Right lobe of liver (tissue), 6 donors: Measurements from ENCODE around the gene GGCT. TPM values are rescaled to one million over a fixed set of nuclear protein-coding genes. Genes with fewer than 3 reads are reported as not detected.

ENCODE experiments used
- ATAC-seq, 4 donors: fragments of 200-7000 bp; cut with Tn5 transposase; one replicate each; pipeline ENCODE4 v1.9.1; 2020; ENCODE audit warnings: mild to moderate bottlenecking in 4 of 4, moderate library complexity in 4 of 4
- DNase-seq, 3 donors: peaks; one replicate each; pipeline ENCODE4 v3.0.0-alpha.2; 2020
- H3K27ac ChIP-seq, 3 donors: fragments of 200-600 bp; one replicate each; pipeline ENCODE4 v1.8.0; 2022
- H3K27me3 ChIP-seq, 2 donors: fragments of 200-600 bp; one replicate each; pipeline ENCODE4 v1.8.0; 2022
- H3K36me3 ChIP-seq, 4 donors: fragments of 200-600 bp; sonication (generic) in 1 of 4; one replicate each; pipeline versions ENCODE4 v1.5.1 to v1.8.0; 2017 to 2022; ENCODE audit warnings: control low read depth in 1 of 4
- H3K4me1 ChIP-seq, 4 donors: fragments of 200-600 bp; sonication (generic) in 1 of 4; one replicate each; pipeline versions ENCODE4 v1.5.1 to v1.8.0; 2017 to 2022; ENCODE audit warnings: control low read depth in 1 of 4
- H3K4me3 ChIP-seq, 3 donors: fragments of 200-600 bp; one replicate each; pipeline ENCODE4 v1.8.0; 2022
- H3K9me3 ChIP-seq, 4 donors: fragments of 200-600 bp; sonication (generic) in 1 of 4; one replicate each; pipeline versions ENCODE4 v1.5.1 to v1.8.0; 2017 to 2022; ENCODE audit warnings: control low read depth in 1 of 4
- POLR2A ChIP-seq: fragments of 450-650 bp; IDR thresholded peaks from one replicate; pipeline ENCODE4 v1.6.1; 2017; ENCODE audit warnings: antibody characterized with exemption, mild to moderate bottlenecking
- WGBS: methylation state at CpG from one replicate; pipeline ENCODE4 v1.1.6; 2018; ENCODE audit warnings: low coverage, low lambda C conversion rate; ENCODE audit not compliant: insufficient coverage; ENCODE audit errors: missing lambda C conversion rate; 5-methylcytosine and 5-hydroxymethylcytosine counted together
- intact Hi-C, 2 donors: fragments of 100-400 bp; cut with DNase I; formaldehyde crosslinking; loops; one replicate each; pipeline versions ENCODE4 v1.11.2 to v1.14.1; 2022
- total RNA-seq, 6 experiments: library from RNA; depleted of rRNA in 2 of 6; stranded (reverse); fragments of >200 nt in 2 of 6; fragmentation: NEBNext Ultra II Directional in 3 of 6; extraction: Animal tissue kit (Norgen Biotek cat#: 25700) in 3 of 6; gene quantifications; one replicate each; pipeline versions ENCODE4 v1.1.0 to v1.2.4, GENCODE V29; 2016 to 2023
- TF ChIP-seq, protein P1 (sequence below), 4 donors: fragments of 200-600 bp in 3 of 4; fragments of 450-650 bp in 1 of 4; IDR thresholded peaks; one replicate each; pipeline versions ENCODE4 v1.5.1 to v1.8.0; 2016 to 2022; ENCODE audit warnings: antibody characterized with exemption in 4 of 4, mild to moderate bottlenecking in 2 of 4
- donor health status: DM: no; HTN: yes; CAD: no.
- donor health status: DM: no; HTN: no; CAD: no.
- donor health status: DM: no; HTN: no; CAD: no.
- donor health status: DM: no; HTN: yes; CAD: no.
- donor health status: DM: no; HTN: yes; CAD: no.

The GGCT gene
- total RNA-seq, 6 experiments from 2014 or later, result 13.2 to 23.8 (median 16.8) TPM

DNA sequence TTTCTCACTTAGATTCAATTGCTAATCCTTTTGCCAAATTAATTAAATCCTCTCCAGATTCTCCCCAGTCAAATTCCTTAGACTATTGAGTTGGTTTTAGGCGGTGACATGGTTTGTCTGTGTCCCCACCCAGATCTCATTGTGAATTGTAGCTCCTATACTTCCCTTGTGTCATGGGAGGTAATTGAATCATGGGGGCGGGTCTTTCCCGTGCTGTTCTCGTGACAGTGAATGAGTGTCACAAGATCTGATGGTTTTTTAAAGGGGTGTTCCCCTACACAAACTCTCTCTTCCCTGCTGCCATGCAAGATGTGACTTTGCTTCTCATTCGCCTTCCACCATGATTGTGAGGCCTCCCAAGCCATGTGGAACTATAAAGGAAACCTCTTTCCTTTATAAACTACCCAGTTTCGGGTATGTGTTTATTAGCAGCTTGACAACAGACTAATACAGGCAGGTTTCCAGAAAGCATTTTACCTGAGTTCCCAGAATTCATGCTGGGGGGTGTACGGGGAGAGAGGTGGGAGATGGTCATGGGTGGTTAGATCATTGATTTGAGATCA lies 45.4 kb upstream of the GGCT start:
- WGBS, result 55% methylated on average over 6 of the region's 7 CpGs
- intact Hi-C loops, result no loop called here
- Histone ChIP-seq H3K36me3 (no peaks in the 10 kb centered on the region), H3K4me1 (peaks cover 0 to 17% (median 0%) of the 10 kb centered on the region in 4 donors), H3K27ac (peak overlapping the region in 1 of 3 donors; percentile 30), H3K9me3 (no peaks in the 10 kb centered on the region), H3K4me3 (no peak overlapping the region), H3K27me3 (no peaks in the 10 kb centered on the region)
- DNase-seq, result no peak
- no peak for ATAC-seq
- TF ChIP-seq, protein P1, sequence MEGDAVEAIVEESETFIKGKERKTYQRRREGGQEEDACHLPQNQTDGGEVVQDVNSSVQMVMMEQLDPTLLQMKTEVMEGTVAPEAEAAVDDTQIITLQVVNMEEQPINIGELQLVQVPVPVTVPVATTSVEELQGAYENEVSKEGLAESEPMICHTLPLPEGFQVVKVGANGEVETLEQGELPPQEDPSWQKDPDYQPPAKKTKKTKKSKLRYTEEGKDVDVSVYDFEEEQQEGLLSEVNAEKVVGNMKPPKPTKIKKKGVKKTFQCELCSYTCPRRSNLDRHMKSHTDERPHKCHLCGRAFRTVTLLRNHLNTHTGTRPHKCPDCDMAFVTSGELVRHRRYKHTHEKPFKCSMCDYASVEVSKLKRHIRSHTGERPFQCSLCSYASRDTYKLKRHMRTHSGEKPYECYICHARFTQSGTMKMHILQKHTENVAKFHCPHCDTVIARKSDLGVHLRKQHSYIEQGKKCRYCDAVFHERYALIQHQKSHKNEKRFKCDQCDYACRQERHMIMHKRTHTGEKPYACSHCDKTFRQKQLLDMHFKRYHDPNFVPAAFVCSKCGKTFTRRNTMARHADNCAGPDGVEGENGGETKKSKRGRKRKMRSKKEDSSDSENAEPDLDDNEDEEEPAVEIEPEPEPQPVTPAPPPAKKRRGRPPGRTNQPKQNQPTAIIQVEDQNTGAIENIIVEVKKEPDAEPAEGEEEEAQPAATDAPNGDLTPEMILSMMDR (IDR thresholded peaks at IDR 0.05), result no peak

DNA sequence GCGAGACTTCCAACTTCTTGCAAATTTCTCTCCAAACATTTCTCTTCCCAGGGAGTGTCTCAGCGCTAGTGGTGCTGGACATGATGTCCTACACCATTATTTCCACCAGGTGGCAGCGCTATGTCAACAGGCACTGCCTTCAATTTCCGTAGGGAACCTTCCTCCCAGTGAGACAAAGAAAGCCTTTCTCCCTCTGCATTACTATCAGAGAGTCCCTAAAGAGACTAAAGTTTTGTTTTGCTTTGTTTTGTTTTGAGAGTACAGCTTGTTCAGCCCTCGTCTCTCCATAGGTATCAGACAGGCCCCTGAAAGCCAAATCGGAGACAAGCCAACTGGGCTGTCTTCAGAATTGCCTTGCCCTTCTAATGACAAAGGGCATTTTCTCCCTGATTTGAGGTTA lies 44.2 kb upstream of the GGCT start:
- no peaks in the 10 kb centered on the region for H3K9me3 ChIP-seq
- peak in 2 of 3 donors; percentile 55 to 66 for DNase-seq
- H3K27ac ChIP-seq, result no peak overlapping the region

DNA sequence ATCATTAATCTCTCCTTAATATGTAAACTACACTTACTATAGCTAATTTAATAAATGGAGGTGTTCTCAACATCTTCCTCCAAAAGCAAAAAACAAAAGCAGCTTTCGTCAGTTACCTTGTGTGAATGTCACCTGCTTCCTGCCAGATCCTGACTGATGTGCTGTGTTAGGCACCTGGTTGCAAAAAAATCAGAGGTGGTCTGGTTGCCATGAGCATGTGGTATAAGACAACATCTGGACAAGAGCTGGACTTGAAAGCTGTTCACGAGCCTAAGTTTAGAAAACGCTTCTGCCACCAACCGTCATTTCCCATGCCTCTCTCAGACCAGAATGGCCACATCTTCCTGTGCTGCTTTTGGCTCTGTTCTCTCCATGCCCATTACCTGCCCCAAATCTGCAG lies 42.0 kb upstream of the GGCT start:
- H3K9me3 ChIP-seq, result no peaks in the 10 kb centered on the region
- H3K4me3 ChIP-seq, result no peak overlapping the region
- no peaks in the 10 kb centered on the region for H3K27me3 ChIP-seq
- intact Hi-C loops, result no loop called here
- H3K27ac ChIP-seq, result no peak overlapping the region
- DNase-seq (no peak), ATAC-seq (no peak)
- no peak for TF ChIP-seq POLR2A
- TF ChIP-seq, protein P1 (IDR thresholded peaks at IDR 0.05), result no peak
- no peaks in the 10 kb centered on the region for H3K36me3 ChIP-seq
- 92% methylated on average over 1 of the region's 4 CpGs for WGBS
- peaks cover 0 to 14% (median 0%) of the 10 kb centered on the region in 4 donors for H3K4me1 ChIP-seq

More for the DNA sequence above, 44.2 kb upstream of the GGCT start:
- no peaks in the 10 kb centered on the region for H3K36me3 ChIP-seq
- 20% methylated on average over 6 of the region's 6 CpGs for WGBS
- intact Hi-C loops, result no loop called here
- H3K4me1 ChIP-seq, result peaks cover 0 to 17% (median 0%) of the 10 kb centered on the region in 4 donors
- no peak overlapping the region for H3K4me3 ChIP-seq
- TF ChIP-seq, protein P1 (IDR thresholded peaks at IDR 0.05), result peak; percentile 86 to 91 (median 89)
- TF ChIP-seq POLR2A, result no peak
- ATAC-seq, result peak; percentile 87 to 92 (median 92)
- H3K27me3 ChIP-seq, result no peaks in the 10 kb centered on the region

DNA sequence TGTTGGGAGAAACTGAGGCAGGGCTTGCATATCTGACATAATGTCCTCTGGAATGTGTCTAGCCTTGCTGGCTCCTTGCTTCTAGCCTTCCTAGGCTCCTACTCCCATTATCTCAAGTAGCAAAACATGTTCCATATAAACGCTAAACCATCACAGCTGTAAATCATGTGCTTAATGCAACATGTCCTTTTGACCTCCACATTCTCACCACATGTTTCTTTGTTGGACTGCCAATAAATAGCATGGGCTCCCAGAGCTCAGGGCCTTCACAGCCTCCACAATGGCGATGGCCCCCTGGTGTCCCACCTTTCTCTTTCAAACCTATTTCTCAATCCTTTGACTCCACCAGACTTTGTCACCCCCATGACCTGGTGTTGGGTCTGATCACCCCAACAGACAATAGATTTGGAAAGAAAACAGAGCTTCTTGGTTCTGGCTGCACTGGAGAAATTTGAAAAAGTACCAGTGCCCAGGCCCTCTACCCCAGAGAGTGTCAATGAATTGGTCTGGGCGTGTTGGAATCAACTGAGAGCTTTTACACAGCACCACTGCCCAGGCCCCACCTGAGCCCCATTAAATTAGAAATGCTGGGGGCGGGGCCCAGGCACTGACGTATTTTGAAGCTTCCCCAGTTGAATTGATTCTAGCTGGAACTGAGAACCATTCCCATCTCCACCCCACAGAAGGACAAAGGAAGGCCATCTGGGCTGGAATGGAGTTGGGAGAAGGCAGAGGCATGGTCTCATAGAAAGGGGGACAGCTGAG lies 41.3 kb upstream of the GGCT start:
- WGBS, result 67% methylated on average over 2 of the region's 5 CpGs
- Histone ChIP-seq H3K27ac (no peak overlapping the region), H3K27me3 (no peaks in the 10 kb centered on the region), H3K4me3 (no peak overlapping the region), H3K9me3 (no peaks in the 10 kb centered on the region), H3K4me1 (peaks cover 0 to 9% (median 0%) of the 10 kb centered on the region in 4 donors), H3K36me3 (no peaks in the 10 kb centered on the region)
- TF ChIP-seq, protein P1 (IDR thresholded peaks at IDR 0.05), result no peak
- no peak for TF ChIP-seq POLR2A
- intact Hi-C loops, result no loop called here
- ATAC-seq (no peak), DNase-seq (no peak)
